ENCODE results near the gene GUCY2D.
"Not testable (repeated sequence)": the region's sequence is repeated elsewhere in the genome, so short reads cannot be mapped to it uniquely, and the experiment has no call there.

The GUCY2D gene

GRCh38 chr17:8046929-8047768 lies 44.7 kb downstream of the GUCY2D start:
- DNase-seq = no peak

DNA sequence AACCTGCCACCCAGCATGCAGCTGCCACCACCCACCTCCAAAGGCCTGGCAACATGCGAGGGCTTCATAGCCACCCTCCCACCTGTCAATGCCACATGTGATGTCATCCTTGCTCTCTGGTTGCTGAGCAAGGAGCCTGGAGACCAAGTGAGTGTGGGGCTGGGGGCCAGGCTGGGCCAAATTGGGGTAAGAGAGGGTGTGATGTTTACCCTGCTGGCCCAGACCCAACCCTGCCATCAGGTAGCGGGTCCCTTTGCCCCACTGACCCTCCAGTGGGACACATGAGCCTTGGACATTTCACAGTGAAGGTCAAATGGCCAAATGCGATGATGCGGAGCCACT lies 45.3 kb downstream of the GUCY2D start:
- no peak for DNase-seq

GRCh38 chr17:8048236-8048635 lies 45.8 kb downstream of the GUCY2D start:
- DNase-seq = no peak

GRCh38 chr17:8048736-8049135 lies 46.3 kb downstream of the GUCY2D start:
- peak; percentile 54 for DNase-seq

DNA sequence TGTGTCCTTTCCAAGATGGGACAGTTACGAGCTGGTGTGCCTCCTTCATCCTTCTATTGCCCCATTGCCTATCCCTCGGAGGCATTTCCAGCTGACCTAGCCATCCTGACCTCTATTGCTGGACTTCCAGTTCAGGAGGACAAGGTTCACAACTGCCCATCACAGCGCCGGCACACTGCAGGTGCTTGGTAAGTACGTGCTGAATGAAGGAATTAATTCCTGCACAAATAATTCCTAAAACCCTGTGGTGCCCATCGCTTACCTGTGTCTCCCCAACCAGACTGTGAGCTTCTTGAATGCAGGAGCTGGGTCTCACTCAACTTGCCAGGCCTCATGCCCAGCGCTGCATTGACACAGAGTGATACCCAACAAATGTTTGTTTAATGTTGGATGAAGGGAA lies 49.4 kb downstream of the GUCY2D start:
- peak; percentile 19 for DNase-seq

- peak; percentile 39 for DNase-seq
Measured at GRCh38 chr17:8052256-8053252, 50.1 kb downstream of the GUCY2D start.

- peak; percentile 42 for DNase-seq
Measured at GRCh38 chr17:8053600-8053999, 51.2 kb downstream of the GUCY2D start.

GRCh38 chr17:8055851-8056231 lies 53.4 kb downstream of the GUCY2D start:
- DNase-seq = no peak

DNA sequence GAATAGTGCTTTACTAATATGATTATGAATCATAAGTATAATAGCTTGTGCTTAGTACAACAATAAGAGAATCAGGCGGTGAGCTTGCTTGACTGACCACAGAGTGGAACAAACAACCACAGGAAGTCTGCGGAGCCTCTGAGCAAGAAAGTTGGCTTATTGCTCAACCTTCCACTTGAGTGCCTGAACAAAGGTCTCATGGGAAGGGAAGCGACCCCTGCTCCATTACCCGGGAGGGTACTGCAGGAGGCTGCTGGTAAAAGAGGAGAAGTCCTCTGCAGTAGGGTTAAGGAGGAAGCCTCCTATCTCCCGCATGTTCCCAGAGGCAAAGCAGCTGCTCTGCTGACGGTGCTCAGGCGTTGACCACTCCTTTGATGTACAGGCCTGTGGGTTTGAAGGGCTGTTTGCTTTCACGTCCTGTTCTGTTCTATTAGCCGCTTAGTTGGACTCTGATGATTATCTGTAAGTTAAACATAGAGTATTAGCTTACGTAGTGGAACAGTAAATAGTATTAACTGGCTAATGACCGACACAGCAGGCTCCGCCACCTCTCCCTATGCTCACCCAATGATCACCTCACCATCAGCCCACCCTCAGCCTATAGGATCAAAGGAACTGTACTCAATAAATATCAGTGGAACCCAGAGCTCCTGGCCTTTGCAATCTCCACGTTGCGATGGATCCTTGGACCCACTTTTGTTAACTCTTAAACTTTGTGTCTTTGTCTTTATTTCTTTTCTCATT lies 54.0 kb downstream of the GUCY2D start:
- peak; percentile 64 for DNase-seq

- peak; percentile 14 for DNase-seq
Measured at GRCh38 chr17:8056976-8057625, 54.7 kb downstream of the GUCY2D start.

GRCh38 chr17:8057691-8058114 lies 55.3 kb downstream of the GUCY2D start:
- DNase-seq = peak; percentile 72

- DNase-seq = peak; percentile 17
Measured at GRCh38 chr17:8059131-8059530, 56.7 kb downstream of the GUCY2D start.

DNA sequence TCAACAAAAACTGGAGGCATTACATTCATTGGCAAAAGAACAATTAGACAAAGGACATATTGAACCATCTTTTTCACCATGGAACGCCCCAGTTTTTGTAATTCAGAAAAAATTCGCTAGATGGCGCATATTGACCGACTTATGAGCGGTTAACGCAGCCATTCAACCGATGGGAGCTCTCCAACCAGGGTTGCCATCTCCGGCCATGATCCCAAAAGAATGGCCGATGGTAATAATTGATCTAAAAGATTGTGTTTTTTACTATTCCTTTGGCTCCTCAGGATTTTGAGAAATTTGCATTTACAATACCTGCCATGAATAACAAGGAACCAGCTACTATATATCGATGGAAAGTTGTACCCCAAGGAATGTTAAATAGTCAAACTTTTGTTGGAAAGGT lies 57.9 kb downstream of the GUCY2D start:
- DNase-seq = peak; percentile 78

- DNase-seq = not testable (repeated sequence)
Measured at GRCh38 chr17:8061851-8062250, 59.4 kb downstream of the GUCY2D start.

DNA sequence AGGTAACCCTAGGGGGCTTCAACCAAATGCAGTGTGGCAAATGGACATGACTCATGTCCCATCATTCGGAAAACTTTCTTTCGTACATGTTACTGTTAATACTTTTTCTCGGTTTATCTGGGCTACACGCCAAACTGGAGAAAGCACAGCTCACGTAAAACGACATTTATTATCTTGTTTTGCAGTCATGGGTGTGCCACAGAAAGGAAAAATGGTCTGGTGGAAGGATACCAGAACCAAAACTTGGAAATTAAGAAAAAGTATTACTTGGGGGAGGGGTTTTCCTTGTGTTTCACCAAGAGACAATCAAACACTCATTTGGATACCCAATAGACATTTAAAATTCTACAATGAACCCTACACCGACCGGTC lies 60.0 kb downstream of the GUCY2D start:
- DNase-seq = no peak

DNA sequence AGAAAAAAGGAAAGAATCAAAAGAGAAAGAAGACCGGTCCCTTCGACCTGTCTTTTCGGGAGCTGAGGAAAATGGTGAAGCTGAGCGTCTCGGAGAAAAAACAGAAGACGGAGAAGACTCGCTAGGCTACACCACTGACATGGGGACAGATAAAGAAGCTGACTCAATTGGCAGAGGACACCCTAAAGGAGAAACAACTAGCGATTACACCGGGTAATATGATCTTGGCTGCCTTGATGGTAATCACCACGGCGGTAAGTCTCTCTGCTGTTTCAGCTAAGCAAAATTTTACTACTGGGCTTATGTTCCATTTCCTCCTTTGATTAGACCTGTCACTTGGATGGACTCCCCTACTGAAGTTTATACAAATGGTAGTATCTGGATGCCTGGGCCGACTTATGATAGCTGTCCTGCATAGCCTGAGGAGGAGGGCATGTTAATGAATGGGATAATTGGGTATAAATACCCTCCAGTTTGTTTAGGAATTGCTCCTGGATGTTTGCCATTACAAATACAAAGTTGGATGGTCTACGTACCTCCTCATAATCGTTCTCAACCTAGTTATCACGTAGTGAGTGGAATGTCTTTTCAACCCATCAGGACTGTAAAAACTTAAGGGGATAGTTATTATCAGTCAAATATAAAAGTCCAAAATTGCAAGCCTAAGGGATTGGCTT lies 60.5 kb downstream of the GUCY2D start:
- no peak for DNase-seq

DNA sequence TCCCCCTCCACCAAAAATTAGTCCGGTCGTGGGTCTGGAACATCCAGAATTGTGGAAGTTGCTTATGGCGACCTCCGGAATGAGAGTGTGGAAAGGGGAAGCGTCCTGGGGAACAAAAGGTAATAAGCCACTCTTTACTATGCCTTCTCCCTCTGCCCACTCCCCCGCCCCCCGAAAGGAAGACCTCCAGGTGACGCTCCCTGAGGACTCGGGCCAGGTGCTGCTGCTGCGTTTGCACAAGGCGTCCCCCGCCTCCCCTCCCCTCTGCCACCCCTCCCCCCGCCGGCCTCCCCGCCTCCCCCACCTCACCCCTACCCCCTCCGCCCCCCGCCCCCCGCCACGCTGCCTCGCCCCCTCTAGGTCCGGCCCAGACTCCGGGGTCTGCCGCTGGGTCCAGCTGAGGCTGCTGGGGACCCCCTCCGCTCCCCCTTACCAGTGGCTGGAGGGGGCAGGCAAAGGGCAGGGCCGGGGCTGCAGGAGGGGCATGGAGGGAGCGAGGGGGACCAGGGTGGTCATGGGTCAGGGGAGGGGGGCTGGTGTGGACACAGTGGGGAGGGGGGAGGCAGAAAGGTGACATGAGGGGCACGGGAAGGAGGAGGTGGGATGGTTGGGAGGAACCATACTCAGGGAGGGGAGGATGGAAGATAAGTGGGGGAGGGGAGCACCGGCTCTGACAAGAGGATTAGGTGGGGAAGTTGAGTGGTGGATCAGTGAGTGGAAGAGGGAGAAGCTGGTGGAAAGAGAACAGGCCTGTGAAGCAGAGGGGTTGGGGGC lies 61.5 kb downstream of the GUCY2D start:
- no peak for DNase-seq

DNA sequence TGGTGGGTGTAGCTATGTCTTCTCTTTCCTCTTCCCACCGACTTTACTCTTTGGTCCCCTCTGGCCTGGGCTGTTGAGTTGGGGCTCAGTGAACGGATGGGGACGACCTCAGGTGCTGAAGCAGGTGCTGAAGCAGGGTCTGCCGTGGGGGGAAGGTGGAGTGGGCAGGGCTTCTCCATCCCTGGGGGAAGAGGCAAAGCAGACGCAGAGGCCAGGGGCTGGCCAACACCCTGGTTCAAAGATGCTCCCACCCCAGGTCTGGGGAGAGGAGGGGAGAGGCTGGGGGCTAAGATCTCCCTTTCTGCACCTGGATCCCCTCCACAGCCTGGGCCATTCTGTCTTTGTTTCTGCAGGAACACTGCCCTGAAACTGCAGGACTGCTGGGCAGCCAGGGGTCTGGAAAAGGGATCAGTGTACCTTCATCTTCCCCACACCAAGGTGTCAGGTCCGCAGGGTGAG lies 62.2 kb downstream of the GUCY2D start:
- DNase-seq = no peak

DNA sequence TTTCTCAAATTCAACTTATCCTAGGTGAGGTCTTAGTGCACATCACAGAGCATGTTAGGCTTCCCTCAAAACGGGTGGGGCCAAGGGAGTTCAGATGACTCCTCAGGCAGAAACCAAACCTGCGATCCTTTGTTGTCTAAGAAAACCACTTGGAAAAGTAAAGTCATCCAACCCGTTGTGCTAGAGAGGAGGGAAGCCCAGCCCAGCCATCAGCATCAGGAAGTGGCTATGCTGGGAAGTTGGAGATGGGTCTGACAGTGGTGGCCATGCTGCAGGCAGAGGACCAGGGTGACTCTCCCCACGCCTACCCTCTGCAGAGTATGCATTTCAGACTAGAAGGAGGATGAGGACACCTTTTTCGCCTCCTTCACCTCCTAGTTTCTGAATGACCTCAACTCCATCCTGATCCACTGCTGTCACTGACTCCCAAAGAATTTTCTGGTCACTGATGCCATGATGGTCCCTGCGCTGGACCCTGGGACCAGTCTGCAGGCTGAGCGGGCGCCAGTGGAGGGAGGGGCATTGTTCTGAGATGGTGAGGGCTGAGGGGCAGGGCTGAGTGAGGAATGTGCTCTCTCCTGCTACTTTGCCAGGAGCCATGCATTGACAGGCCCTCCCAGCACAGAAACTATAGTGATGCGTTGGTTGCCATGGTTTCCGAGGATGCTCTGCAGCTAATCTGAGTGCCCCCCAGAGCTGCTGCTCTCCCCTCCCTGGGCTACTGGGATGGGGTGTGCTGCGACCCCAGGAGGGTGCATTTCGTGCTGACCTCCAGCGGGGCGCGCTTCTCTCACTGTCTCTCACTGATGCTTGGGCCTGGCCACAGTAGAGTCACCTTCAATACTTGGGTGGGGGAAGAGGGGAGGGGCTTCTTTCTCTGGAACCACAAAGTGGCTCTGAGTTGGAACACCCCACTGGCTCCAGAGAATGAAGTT lies 64.7 kb downstream of the GUCY2D start:
- no peak for DNase-seq

DNA sequence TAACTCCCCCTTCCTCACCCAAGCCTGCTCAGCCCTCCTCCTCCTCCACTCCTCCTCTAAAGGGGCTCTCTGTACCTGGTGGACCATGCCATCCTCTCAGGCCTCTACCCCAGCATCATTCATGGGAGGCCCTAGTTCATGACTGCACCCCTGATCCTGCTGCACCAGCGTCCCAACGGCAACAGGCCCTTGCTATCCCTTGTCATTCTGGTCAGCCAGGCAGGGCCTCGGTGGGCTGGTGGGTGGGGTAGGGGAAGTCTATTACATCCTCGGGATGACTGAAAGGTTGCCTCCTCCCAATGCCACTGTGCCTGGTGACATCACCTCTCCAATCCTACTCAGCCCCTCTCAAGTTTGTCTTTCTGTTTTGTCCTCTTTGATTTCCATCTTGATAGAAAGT lies 65.4 kb downstream of the GUCY2D start:
- no peak for DNase-seq
